GM10266 (cell line): ENCODE data around the gene BCL2L1.

Experiments
- DNase-seq: peaks from one replicate; pipeline ENCODE4 v3.0.0; 2012; ENCODE audit errors: extremely low spot score
- TF ChIP-seq, protein P1 (sequence below): IDR thresholded peaks from 2 replicates; pipeline ENCODE4 v1.5.1; 2012; ENCODE audit warnings: mild to moderate bottlenecking, low read depth; ENCODE audit not compliant: control insufficient read depth, insufficient read depth; ENCODE audit errors: missing control alignments

BCL2L1 gene

DNA sequence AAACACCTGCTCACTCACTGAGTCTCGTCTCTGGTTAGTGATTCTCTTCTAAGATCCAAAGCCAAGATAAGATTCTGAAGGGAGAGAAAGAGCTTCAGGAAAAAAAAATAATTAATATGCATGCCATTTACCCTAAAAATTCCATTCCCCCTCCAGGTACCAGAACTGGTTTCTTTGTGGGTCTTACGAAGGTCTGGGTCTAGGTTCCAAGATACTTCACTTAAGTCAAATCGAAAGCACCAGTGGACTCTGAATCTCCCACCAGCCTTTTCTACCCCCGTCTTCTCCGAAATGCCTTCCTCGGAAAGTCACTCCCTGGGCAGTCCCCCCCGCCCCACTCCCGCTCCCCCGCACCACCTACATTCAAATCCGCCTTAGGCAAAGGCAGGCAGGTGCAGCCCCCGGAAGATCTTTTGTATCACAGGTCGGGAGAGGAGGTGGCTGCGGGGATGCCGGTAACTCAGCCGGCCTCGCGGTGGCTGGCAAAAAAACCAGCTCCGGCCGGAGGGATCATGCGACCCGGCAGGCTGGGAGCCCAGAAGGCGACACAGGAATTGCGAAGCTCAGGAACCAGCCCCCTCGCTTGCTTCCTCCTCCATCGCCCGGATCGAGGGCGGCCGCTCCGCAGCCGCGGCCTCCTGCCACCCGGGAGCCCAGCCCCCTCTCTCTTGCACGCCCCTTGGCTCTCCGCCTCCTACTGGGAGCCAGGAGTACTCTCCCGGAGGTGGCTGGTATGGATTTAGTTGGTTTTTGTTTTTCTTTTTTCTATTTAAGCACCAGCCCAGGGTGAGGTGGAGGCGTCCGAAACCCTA lies at the start of gene BCL2L1:
BCL2L1 (minus strand) TSS at position 612 of the 812 bp plus-strand sequence. CDS start 650 bp downstream, outside the sequence.
- TF ChIP-seq, protein P1, sequence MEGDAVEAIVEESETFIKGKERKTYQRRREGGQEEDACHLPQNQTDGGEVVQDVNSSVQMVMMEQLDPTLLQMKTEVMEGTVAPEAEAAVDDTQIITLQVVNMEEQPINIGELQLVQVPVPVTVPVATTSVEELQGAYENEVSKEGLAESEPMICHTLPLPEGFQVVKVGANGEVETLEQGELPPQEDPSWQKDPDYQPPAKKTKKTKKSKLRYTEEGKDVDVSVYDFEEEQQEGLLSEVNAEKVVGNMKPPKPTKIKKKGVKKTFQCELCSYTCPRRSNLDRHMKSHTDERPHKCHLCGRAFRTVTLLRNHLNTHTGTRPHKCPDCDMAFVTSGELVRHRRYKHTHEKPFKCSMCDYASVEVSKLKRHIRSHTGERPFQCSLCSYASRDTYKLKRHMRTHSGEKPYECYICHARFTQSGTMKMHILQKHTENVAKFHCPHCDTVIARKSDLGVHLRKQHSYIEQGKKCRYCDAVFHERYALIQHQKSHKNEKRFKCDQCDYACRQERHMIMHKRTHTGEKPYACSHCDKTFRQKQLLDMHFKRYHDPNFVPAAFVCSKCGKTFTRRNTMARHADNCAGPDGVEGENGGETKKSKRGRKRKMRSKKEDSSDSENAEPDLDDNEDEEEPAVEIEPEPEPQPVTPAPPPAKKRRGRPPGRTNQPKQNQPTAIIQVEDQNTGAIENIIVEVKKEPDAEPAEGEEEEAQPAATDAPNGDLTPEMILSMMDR, result peak; percentile 31
- peak; percentile 43 for DNase-seq

DNA sequence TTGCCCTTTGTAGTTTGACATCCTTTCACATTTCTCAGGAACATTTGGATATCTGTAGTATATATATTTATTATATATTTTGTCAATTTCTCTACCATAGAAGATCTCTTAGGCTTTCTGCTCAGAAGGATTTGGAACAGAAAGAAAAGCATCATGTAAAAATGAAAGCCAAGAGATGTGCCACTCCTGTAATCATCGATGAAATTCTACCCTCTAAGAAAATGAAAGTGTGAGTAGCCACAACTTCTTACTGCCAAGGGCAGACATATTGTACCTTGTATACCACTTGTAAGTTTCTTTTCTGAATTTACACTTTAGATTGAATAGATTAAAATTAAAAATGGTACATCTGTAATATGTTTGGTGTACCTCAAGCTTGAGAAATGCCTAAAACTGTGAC lies 47.6 kb upstream of the BCL2L1 start:
- no peak for DNase-seq

DNA sequence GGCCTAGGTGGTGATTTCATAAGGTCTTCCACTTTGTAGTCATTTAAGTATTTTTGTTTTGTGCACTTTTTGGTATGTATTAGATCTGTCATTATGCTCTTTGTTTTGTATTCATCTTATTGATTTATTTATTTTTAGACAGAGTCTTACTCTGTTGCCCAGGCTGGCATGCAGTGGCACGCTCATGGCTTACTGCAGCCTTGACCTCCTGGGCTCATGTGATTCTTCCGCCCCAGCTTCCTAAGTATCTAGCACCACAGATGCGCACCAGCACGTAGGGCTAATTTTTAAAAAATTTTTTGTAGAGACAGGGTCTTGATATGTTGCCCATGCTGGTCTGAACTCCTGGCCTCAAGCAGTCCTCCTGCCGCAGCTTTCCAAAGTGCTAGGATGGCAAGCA lies 47.0 kb upstream of the BCL2L1 start:
- TF ChIP-seq, protein P1, result no peak

More for the DNA sequence above, 47.6 kb upstream of the BCL2L1 start:
- TF ChIP-seq, protein P1, result no peak

DNA sequence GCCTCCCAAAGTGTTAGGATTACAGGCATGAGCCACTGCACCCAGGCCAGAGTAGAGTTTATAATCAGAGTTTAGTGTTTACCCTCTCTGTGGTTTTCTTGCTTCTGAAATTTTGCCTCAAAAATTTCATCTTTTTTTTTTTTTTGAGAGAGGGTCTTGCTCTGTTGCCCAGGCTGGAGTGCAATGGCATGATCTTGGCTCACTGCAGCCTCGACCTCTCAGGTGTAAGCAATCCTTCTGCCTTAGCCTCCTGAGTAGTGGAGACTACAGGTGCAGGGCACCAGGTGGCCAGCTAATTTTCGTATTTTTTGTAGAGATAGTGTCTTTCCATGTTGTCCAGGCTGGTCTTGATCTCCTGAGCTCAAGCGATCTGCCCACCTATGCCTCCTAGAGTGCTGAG lies 45.1 kb upstream of the BCL2L1 start:
- TF ChIP-seq, protein P1, result no peak
- no peak for DNase-seq

More for the DNA sequence above, 47.0 kb upstream of the BCL2L1 start:
- DNase-seq, result no peak

DNA sequence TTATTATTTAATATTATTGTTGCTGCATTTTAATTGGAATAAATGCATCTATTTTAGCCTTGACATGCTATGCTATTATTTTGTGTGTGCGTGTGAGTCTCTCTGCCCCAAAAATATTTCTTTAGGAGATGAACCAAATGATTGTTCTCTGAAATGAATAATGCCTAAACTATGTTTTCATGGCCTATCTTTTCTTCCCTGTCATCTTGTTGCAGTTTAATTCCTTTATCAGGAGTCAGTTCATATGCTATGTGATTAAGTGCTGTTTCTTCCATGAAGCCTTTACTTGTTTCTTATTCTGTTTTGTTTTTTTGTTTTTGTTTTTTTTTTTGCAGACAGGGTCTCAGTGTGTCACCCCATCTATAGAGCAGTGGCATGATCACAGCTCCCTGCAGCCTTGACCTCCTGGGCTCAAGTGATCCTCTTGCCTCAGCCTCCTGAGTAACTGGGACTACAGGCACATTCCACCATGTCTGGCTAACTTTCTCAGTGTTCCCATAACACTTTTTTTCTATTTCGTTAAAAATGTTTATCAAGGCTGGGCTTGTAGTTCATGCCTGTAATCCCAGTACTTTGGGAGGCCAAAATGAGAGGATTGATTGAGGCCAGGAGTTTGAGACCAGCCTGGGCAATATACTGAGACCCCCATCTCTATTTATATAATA lies 42.1 kb upstream of the BCL2L1 start:
- no peak for DNase-seq
- TF ChIP-seq, protein P1, result no peak

DNA sequence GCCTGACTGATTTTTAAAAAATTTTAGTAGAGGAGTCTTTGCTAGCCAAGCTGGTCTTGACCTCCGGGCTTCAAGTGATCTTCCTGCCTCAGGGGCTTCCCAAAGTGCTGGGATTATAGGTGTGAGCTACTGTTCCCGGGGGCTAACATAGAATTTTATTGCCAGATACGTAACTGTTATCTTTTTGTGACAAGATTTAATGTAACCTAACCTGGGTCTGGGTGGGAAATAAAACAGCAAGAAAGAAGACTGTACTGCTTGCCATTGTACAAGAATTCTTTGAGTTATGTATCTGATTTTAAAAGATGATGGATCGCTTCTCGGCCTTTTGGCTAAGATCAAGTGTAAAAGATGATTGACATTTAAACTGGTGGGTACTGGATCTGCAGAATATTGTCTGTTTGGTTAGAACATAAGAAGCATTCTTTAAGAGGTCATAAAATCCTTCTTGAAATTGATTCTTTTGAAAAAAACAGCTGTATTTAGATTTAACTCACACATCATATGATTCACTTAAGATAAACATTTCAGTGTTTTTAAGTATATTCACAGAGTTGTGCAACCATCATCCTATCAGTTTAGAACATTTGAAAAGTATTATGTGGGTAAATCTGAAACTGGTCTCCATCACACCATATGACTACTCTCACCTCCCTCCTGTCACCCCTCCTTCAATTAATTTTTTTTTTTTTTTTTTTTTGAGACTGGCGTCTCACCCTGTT lies 38.0 kb upstream of the BCL2L1 start:
- TF ChIP-seq, protein P1, result no peak
- DNase-seq, result no peak
